Stimulated activated CD4-positive, alpha-beta T cell treated with anti-CD3 and anti-CD28 coated beads, Interleukin-12 subunit alpha, Interleukin-12 subunit beta, amount 100 ng/mL, for 4 hours (primary cell): ENCODE measurements around the gene STRN4.

Source experiments
- DNase-seq: peaks from one replicate; pipeline ENCODE4 v3.0.0-alpha.2; 2020

STRN4 gene

DNA sequence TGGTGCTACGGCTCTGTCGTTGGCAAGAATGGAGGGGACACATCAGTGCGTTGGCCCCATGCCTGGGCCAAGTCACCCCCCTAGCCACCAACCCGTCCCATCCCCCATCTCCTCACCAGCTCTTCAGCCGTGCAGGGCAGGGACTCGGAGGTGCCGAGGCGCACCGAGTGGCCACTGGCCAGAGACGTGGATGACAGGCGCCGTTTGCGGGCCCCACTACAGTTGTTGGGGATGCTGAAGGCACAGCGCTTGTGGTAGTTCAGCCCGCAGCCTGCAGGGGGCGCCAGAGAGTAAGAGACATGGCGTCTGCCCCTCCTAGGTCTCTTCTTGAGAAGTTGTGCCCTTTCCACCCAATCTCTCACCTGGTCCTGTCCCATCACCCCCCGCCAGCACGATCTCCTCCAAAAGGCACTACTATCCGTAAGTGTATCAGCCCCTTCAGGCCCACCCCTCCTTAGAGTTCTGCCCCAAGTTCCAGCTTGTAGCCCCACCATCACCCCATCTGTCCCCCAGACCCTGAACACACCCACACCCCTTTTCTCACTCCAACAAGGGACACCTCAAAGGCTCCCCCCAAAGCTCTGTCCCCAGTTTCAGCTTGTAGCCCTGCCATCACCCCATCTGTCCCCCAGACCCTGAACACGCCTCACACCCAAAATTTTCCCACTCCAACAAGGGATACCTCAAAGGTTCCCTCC lies 41.7 kb downstream of the STRN4 start:
- DNase-seq = peak; percentile 90

DNA sequence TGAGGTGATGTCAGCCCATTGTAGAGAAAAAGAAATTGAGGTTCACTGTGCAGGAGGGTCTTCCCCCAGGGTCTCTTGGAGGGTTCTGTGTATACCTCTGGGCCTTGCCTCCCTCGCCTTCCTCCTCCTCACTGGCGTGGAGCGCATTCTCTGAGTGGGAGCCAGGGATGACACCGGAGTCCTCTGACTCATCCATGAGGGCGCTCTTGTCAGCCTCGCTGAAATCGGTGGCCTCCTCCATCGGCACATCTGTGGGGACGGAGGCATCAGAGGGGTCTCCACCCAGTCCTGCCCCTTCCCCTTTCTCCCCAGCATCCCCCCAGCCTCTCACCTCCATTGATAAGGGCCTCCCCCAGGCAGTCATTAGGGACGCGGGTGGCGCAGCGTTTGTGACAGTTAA lies 45.5 kb downstream of the STRN4 start:
- DNase-seq = no peak

DNA sequence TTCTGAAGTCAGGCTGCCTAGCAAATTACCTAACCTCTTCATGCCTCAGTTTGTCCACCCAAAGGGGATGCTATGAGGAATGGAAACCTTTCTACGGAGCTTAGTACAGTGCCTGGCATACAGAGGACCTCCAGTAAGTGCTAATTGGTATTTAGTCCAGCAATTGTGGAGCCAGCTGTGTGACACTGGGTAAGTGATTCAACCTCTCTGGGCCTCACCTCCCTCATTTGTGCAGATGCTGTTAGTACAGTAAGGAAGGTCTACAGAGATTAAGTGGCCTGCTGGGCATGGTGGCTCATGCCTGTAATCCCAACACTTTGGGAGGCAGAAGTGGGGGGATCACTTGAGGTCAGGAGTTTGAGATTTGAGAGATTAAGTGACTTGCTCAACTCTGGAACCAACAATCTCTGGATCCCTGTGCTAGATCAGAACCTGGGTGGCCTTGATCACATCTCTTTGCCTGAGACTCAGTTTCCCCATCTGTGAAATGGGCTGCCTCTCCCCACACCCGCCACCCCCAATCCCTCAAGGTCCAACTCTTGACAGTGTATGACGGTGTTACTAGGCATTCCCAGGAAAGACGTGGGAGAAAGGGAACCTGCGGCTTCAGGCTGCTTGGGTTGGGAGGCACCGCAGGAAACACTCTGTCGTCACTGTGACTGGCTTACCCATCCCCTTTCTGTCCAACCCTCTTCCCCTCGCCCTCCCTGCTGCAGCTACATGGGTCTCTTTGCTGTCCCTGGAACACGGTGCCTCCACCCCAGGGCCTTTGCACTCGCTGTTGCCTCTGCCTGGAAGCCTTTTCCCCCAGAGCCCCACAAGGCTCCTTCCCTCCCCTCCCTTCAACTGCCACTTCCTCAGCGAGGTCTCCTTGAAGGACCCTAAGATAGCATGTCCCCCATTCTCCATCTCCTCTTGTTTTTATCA lies 47.6 kb downstream of the STRN4 start:
- no peak for DNase-seq

DNA sequence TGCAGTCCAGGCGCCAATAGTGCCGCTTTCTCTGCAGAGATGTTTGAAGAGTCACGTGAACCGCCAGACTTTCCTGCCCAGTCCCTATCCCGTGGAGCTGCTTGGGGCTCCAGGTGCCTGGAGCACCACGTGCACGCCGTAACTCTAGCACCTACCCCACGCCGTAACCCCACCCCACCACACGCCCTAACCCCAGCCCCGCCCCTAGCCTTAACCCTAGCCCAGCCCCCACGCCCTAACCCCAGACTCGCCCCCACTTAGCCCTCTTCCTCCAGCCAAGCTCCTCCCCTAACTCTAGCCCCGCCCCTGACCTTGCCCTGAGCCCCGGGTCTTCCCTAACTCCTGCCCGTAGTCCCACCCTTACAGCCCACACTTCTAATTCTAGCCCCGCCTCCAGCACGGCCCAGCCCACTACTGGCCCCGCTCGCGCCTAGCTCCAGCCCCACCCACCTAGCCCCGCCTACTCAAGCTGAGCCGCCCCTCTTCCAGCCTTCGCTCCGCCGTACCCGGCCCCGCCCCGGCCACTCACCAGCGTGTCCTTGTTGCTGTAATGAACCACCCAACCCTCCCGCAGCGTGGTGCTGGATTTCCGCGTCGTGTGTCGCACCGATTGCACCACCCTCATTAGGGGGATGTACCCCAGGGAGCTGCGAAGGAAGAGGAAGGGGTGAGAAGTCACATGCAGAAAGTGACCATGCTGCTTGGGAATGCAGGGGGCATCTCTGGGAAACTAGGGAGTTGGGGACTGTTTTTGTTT lies 48.9 kb downstream of the STRN4 start:
- DNase-seq = no peak

DNA sequence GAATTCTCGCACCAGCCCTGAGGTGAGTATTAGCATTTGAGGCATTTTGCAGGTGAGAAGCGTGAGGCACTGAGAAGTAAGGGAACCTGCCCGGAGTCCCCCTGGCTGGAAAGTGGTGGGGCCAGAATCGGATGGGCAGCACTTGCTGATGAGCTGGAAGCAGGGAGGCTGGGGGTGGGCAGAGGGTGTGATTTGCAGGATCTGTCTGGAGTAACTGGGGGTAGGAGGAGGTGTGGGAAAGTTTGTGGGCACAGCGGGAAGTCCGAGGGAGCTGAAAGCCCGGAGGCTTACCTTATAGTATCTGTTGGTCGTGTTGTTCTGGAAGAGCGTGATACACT lies 49.4 kb downstream of the STRN4 start:
- DNase-seq = no peak

DNA sequence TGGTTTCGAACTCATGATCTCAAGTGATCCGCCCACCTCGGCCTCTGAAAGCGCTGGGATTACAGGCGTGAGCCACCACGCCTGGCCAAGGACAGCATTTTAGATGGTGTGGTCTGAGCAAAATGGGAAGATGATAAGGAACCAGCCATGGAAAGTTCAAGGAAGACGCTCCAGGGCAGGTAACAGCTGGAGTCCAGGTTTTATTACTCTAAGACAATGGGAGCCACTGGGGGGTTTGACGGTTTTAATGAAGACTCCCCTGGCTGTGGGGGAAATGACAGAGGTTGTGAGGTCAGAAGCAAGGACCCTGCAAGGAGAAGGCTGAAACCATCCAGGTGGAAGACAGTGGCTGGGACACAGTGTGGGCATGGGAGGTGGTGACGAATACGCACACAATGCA lies 50.2 kb downstream of the STRN4 start:
- DNase-seq = no peak

DNA sequence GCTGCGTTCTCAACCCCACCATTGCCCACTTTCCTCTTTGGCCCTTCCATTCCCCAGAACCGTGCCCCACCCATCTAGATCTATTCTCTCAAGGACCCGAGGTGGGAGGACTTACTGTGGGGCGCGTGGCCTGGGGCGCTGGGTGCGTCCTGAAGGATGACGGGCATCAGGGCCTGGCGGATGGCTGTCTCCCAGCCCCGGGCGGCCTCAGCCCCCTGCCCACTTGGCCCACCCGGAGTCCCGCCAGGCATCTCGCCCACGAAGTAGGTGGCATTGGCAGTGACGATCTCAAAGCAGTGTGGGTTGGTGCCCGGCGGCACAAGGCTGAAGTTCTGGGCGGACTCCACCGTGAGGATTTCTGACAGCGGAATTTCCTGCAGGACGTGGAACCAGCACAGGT lies 52.5 kb downstream of the STRN4 start:
- no peak for DNase-seq

DNA sequence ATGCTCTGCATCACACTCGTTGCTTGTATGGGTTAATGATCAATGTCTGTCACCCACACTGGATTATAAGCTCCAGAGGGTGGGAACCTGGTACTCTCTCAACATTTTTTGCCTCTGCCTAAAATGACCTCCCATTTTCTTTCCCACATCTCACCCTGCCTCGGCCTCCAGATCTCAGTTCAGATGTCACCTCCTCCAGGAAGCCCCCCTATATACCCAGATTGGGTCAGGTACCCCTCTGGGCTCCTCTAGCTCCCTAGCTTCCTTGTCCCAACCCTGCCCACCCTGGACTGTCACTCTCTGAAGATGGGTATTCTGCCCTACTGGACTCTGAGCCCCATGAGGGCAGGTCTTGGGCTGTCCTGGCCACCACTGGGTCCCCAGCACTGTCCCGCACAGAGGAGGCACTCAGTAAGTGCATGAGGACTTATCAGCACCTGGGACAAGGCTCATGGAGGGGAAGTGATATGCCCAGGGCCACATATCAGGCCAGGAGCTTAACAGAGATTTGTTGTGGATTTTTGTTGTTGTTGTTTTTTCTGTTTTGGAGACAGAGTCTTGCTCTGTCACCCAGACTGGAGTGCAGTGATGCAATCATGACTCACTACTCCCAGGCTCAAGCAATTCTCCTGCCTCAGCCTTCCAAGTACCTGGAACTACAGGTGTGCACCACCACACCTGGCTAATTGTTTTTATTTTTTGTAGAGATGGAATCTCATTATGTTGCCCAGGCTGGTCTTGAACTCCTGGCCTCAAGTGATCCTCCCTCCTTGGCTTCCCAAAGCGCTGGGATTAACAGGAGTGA lies 53.1 kb downstream of the STRN4 start:
- DNase-seq = no peak

DNA sequence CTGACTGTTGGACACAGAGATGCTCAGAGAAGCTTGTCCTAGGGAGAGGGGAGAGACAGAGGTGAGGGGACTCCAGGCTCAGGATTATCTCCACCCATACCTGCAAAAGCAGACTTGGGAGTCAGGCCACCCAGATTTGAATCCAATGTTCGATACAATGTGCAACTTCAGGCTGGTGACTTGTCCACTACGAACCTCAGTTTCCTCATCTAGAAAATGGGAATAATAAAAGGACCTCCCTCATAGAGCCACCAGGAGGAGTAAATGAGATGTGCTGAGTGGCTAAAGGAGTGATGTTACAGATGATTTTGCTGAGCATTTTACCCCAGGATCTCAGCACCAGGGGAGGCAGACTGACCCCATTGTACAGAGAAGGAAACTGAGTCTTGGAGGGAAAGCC lies 54.3 kb downstream of the STRN4 start:
- no peak for DNase-seq

DNA sequence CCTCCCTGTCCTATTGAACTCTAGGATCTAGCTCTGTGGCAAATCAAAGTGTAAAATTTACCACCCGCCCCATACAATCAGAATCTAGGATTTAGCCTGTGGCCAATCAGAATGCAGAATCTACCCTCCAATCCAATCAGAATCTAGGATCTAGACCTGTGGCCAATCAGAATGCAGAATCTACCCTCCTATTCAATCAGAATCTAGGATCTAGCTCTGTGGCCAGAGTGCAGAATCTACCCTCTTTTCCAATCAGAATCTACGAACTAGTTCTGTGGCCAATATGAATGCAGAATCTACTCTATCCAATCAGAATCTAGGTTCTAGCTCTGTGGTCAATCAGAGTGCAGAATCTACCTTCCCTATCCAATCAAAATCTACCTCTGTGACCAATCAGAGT lies 55.1 kb downstream of the STRN4 start:
- DNase-seq = no peak

DNA sequence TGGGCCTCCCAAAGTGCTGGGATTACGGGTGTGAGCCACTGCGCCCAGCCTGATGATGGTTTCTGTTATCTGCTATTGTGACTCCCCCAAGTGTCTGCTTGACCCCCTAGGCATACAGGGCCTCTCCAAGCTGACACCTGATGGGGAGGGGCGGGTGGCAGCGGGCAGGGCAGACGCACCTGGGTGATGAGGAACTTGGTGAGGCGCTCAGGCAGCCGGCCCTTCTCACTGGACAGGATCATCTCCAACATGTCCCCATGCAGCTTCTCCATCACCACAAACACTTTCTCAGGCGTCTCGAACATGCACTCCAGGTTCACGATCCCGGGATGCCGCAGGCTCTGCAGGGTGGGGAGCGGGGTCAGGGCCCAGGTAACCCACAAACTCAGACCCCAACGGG lies 56.9 kb downstream of the STRN4 start:
- no peak for DNase-seq

DNA sequence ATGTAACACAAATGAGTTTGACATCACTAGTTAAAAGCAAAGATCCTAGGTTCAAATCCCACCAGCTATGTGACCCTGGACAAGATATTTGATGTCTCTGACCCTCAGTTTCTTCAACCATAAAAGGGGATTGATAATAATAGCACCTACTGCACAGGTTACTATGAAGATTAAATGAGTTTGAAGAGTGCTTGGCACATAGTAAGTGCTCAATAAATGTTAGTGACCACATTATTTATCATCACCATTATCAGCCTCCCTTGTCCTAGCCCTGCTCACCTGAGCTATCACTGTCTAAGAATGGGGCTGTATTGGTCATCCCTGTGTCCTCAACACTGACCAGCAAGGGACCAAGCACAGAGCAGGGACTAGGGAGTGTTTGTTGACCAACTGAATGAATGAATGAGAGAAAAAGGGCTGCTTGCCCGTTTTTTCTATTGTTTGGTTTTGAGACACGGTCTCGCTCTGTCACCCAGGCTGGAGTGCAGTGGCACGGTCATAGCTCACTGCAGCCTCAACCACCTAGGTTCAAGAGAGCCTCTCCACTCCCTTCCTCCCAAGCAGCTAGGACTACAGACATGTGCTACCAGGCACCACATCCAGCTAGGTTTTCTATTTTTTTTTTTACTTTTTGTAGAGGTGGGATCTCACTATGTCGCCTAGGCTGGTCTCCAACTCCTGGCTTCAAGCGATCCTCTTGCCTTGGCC lies 58.7 kb downstream of the STRN4 start:
- no peak for DNase-seq

DNA sequence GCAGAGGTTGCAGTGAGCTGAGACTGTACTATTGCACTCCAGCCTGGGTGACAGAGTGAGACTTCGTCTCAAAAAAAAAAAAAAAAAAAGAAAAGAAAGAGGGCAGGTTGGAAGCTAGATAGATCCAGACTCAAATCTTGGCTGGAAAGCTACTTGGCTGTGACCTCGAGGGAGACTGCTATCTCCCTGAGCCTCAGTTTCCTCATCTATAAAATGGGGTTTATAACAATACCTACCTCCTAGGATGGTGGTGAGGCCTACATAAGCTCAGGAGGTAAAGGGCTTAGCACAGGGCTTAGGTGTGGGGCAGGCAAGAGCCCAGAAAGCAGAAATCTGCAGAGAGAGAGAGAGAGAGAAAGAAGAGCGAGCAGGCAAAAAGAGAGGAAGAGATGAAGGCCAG lies 61.1 kb downstream of the STRN4 start:
- DNase-seq = no peak

DNA sequence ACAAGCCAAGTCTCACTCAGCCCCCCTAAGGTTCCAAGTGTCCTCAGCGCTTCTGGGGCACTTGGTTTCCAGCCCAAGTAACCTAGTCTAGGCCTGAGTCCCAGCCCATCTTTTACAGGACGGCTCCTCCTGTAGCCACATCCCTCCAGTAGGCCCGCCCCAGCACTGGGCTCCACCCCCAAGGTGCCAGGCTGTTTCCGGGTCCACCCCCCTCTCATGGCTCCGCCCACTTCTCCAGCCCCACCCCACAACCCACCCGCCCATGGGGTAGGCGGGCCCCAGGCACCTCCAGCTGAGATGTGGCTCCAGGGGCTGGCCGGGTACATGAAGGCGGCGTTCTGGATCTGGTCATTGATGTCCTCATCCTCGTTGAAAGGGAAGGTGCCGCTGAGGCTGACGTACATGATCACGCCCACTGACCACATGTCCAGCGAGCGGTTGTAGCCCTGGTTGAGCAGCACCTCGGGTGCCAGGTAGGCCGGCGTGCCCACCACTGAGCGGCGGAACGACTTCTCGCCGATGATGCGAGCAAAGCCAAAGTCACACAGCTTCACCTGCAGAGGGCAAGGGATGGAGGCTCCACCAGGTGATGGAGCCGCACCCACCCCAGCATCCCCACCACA lies 68.0 kb downstream of the STRN4 start:
- DNase-seq = peak; percentile 48

DNA sequence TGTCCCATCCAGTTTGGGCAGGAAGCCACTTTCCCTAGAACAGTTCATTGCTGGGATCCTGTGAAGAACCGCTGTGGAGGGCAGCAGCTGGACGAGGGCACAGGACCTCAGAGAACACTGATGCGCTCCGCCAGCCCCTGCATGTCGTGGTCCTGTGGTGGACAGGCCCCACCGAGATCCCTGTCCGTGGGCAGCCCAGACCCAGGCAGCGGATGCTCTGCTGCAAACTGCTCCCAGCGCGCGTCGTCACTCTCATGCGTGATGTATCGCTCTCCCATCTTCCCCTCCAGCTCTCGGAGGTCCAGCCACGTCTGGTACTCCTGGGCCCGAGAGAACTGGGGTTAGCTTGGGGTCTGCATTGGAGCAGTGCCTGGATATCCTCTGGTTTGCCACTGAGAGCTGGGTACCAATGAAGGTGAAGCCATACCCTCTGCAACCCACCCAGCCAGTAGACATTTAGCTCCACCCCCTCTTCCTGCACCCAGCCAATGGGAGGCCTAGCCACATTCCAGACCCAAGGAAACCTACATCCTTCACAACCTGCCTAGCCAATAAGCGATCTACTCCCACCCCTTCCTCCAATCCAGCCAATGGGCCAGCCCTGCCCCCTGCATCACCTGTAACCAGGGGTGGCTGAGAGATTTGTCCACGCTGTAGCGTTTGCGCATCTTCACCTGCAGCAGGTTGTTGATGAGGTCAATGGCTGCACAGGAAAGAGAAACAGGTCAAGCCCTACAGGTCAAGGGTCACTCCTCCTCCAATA lies 71.7 kb downstream of the STRN4 start:
- DNase-seq = no peak

DNA sequence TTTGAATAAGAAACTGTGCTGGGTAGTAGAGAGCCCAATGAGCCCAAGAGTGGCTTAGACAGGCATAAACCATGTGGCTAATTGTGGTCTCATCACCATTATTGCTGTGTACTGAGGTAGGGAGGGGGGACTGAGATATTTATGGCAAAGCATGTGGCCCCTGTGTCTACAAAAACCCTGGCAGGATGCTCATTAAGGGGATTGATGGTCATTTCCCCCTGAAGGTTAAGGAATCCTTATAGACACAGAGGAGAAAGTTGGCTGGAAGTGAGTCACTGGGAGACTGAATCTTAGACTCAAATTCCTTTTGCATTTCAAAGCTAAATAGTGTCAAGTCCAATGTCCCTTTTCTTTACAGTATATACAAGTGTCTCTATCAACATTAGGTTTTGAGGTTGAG lies 75.4 kb downstream of the STRN4 start:
- no peak for DNase-seq
